Measurements from ENCODE around the gene CACNB2. TPM values are rescaled to one million over a fixed set of nuclear protein-coding genes. Genes with fewer than 3 reads are reported as not detected.

CACNB2 gene
- total RNA-seq, 1 experiment from 2014 or later: not detected

DNA sequence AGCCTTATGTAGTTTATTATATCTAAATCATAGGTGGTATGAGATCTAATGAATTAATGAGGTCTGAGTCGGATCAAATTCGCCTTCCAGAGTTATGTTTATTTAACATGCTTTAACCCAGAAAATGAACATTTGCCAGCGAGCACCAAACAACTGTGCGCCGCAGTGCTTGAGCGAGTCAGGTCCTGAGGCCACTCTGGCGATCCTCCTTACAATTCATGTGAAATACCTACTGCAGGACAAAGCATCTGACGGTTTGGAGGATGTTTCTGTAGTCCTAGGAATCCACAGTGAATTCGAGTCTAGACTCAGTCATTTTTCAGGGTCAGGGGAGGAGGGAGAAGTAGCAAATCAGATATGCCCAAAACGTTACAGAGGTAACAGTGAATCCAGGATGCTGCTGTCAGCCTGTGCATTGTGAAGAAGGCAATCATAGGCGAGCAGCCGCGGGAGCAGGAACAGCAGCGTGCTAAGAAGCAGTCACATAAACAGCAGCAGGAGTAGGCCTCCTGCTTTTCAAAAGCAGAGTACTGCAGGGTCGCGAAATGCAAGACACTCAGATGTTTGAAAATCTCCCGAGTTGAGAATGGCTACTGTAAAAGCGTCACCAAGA is 120.2 kb downstream of the CACNB2 start:
- Histone ChIP-seq H3K4me3 (no peak overlapping the region), H4K20me1 (ENCODE audit: insufficient read depth) (no peaks in the 10 kb centered on the region), H3K9me3 (ENCODE audit: insufficient read depth, low read depth) (no peaks in the 10 kb centered on the region), H3K79me2 (ENCODE audit: low read depth) (no peaks in the 10 kb centered on the region), H2AFZ (no peak overlapping the region), H3K4me1 (replicated peaks; ENCODE audit: insufficient read depth) (no peaks in the 10 kb centered on the region), H3K36me3 (ENCODE audit: low read depth) (no peaks in the 10 kb centered on the region), H3K27ac (no peak overlapping the region), H3K27me3 (ENCODE audit: insufficient read depth, low read depth) (0 out of 2 replicates have a peak, but pooled peaks cover 5% of the 10 kb centered on the region), H3K9me2 (ENCODE audit: insufficient read depth) (no peaks in the 10 kb centered on the region), H3F3A (ENCODE audit: insufficient read depth, low read depth) (no peaks in the 10 kb centered on the region), H3K4me2 (no peak overlapping the region)
- no peak for DNase-seq
- CTCF ChIA-PET: no interaction called here
- BruUV-seq (replicated peaks): no TSS peak
- no peak for TF ChIP-seq EZH2 (IDR thresholded peaks at IDR 0.05; ENCODE audit: low read depth)
- TF ChIP-seq, protein P1, sequence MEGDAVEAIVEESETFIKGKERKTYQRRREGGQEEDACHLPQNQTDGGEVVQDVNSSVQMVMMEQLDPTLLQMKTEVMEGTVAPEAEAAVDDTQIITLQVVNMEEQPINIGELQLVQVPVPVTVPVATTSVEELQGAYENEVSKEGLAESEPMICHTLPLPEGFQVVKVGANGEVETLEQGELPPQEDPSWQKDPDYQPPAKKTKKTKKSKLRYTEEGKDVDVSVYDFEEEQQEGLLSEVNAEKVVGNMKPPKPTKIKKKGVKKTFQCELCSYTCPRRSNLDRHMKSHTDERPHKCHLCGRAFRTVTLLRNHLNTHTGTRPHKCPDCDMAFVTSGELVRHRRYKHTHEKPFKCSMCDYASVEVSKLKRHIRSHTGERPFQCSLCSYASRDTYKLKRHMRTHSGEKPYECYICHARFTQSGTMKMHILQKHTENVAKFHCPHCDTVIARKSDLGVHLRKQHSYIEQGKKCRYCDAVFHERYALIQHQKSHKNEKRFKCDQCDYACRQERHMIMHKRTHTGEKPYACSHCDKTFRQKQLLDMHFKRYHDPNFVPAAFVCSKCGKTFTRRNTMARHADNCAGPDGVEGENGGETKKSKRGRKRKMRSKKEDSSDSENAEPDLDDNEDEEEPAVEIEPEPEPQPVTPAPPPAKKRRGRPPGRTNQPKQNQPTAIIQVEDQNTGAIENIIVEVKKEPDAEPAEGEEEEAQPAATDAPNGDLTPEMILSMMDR (conservative IDR thresholded peaks at IDR 0.05): no peak
- POLR2A ChIA-PET (ENCODE audit: unreplicated experiment): no interaction called here
- intact Hi-C loops (cut with micrococcal nuclease; ENCODE audit: unreplicated experiment): no loop called here

DNA sequence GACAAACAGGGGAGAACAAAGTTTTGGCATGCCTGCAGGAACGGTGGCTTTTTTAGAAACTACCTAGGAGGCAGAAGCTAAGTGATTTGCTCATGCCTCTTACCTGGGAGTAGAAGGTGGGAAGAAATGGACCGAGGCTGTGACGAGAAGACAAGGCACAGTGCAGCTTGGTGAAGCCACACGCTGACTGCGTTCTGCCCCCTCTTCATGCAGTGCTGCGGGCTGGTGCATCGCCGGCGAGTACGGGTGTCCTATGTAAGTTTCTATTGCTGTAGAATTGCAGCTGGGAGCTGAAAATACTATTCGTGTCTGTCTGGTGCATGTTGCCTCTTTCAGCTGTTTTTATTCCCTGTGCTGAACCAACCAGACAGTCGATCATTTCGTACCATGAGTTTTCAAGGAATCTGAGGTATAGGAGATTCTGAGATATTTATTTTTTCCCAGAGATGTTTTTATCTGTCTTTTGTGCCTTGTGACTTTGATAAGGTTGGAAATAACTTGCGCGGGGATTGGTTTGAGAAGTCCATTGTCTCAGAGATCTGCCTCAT is 120.9 kb downstream of the CACNB2 start:
- H4K20me1 ChIP-seq (ENCODE audit: insufficient read depth): no peaks in the 10 kb centered on the region
- DNase-seq: no peak
- no peaks in the 10 kb centered on the region for H3K4me1 ChIP-seq (replicated peaks; ENCODE audit: insufficient read depth)
- intact Hi-C loops (cut with micrococcal nuclease; ENCODE audit: unreplicated experiment): no loop called here
- H3K4me3 ChIP-seq: no peak overlapping the region
- H3K27me3 ChIP-seq (ENCODE audit: insufficient read depth, low read depth): 0 out of 2 replicates have a peak, but pooled peaks cover 5% of the 10 kb centered on the region
- no peaks in the 10 kb centered on the region for H3K79me2 ChIP-seq (ENCODE audit: low read depth)
- H3K36me3 ChIP-seq (ENCODE audit: low read depth): no peaks in the 10 kb centered on the region
- no peaks in the 10 kb centered on the region for H3F3A ChIP-seq (ENCODE audit: insufficient read depth, low read depth)
- CTCF ChIA-PET: no interaction called here
- H3K27ac ChIP-seq: no peak overlapping the region
- no peaks in the 10 kb centered on the region for H3K9me3 ChIP-seq (ENCODE audit: insufficient read depth, low read depth)
- POLR2A ChIA-PET (ENCODE audit: unreplicated experiment): no interaction called here
- no peak overlapping the region for H3K4me2 ChIP-seq
- no TSS peak for BruUV-seq (replicated peaks)
- H2AFZ ChIP-seq: no peak overlapping the region
- H3K9me2 ChIP-seq (ENCODE audit: insufficient read depth): no peaks in the 10 kb centered on the region
- no peak for TF ChIP-seq EZH2 (IDR thresholded peaks at IDR 0.05; ENCODE audit: low read depth)
- TF ChIP-seq, protein P1 (conservative IDR thresholded peaks at IDR 0.05): no peak

DNA sequence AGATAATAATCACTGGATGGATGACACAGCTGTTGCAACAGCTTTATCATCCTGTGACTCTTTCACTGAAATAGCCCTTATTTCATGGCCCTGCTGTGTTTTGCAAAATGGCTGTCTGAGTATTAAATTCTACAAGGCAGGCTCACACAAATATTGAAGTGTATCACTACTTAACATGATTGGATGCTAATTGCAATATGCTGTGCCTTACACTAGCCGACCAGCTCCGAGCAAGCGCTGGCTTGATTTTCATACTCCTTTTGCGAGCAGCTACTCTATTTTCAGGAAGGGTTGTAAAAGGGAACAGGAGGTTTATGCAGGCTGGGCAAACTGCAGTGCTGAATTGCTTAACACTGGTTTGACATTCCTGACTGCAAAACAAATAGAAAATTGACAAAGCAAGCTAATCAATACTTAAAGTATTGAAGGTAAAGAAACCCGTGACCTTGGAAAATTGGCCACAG is 121.6 kb downstream of the CACNB2 start:
- Histone ChIP-seq H3K9me2 (ENCODE audit: insufficient read depth) (no peaks in the 10 kb centered on the region), H3K27ac (no peak overlapping the region), H2AFZ (no peak overlapping the region), H3K9me3 (ENCODE audit: insufficient read depth, low read depth) (no peaks in the 10 kb centered on the region), H3K79me2 (ENCODE audit: low read depth) (no peaks in the 10 kb centered on the region), H3K36me3 (ENCODE audit: low read depth) (no peaks in the 10 kb centered on the region), H3K27me3 (ENCODE audit: insufficient read depth, low read depth) (0 out of 2 replicates have a peak, but pooled peaks cover 5% of the 10 kb centered on the region), H3K4me3 (no peak overlapping the region), H4K20me1 (ENCODE audit: insufficient read depth) (no peaks in the 10 kb centered on the region), H3K4me2 (no peak overlapping the region), H3F3A (ENCODE audit: insufficient read depth, low read depth) (no peaks in the 10 kb centered on the region), H3K4me1 (replicated peaks; ENCODE audit: insufficient read depth) (no peaks in the 10 kb centered on the region)
- no peak for DNase-seq
- CTCF ChIA-PET: no interaction called here
- intact Hi-C loops (cut with micrococcal nuclease; ENCODE audit: unreplicated experiment): no loop called here
- BruUV-seq (replicated peaks): no TSS peak
- no peak for TF ChIP-seq EZH2 (IDR thresholded peaks at IDR 0.05; ENCODE audit: low read depth)
- TF ChIP-seq, protein P1 (conservative IDR thresholded peaks at IDR 0.05): no peak
- POLR2A ChIA-PET (ENCODE audit: unreplicated experiment): no interaction called here
